Measurements from ENCODE around the gene CNTN4. TPM values are rescaled to one million over a fixed set of nuclear protein-coding genes. Genes with fewer than 3 reads are reported as not detected.

The CNTN4 gene
- polyA plus RNA-seq, 1 experiment = not detected

DNA sequence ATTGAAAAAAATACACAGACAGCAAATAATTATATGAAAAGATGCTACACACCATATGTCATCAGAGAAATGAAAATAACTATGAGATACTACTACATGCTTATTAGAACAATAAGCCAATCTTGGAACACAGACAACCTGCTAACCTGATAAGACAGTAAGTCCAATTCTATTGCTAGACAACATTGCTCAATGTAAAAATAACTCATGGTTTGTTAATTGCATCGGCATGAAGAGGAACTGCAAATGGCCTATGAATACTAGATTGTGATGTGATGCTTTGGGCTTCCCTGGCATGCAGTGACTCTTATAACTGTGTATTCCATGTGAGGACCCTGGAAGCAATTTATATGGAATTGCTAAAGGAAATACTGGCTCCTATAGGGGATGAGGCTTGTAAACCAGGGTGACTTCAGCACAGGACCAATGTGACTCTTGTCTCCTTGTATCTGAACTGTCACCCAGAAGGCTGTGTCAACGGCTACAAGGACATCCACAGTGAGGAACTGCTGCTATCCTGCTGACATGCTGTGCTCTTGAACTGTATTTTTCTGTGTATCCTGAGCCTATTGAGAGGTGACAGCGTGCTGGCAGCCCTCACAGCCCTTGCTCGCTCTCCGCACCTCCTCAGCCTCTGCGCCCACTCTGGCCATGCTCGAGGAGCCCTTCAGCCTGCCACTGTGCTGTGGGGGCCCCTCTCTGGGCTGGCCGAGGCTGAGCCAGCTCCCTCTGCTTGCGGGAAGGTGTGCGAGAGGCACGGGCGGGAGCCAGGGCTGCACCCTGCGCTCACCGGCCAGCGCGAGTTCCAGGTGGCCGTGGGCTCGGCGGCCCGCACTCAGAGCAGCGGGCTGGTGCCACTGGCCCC lies 385.7 kb downstream of the CNTN4 start:
- TF ChIP-seq, protein P1, sequence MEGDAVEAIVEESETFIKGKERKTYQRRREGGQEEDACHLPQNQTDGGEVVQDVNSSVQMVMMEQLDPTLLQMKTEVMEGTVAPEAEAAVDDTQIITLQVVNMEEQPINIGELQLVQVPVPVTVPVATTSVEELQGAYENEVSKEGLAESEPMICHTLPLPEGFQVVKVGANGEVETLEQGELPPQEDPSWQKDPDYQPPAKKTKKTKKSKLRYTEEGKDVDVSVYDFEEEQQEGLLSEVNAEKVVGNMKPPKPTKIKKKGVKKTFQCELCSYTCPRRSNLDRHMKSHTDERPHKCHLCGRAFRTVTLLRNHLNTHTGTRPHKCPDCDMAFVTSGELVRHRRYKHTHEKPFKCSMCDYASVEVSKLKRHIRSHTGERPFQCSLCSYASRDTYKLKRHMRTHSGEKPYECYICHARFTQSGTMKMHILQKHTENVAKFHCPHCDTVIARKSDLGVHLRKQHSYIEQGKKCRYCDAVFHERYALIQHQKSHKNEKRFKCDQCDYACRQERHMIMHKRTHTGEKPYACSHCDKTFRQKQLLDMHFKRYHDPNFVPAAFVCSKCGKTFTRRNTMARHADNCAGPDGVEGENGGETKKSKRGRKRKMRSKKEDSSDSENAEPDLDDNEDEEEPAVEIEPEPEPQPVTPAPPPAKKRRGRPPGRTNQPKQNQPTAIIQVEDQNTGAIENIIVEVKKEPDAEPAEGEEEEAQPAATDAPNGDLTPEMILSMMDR (IDR thresholded peaks at IDR 0.05; ENCODE audit: low read depth, low read length) = no peak
- Histone ChIP-seq H3K27me3 (ENCODE audit: control insufficient read depth, insufficient read depth, low read length) (no peaks in the 10 kb centered on the region), H3K4me3 (ENCODE audit: low read depth, low read length) (no peak overlapping the region), H3K27ac (ENCODE audit: low read depth, low read length) (no peak overlapping the region), H3K9me3 (ENCODE audit: control insufficient read depth, insufficient read depth, low read length) (peaks cover 29% of the 10 kb centered on the region)
- no peak for DNase-seq (ENCODE audit: low read depth, low spot score)
- ChIA-PET POLR2A (no interaction called here), CTCF (no interaction called here)

GRCh38 chr3:2485027-2485375 lies 386.3 kb downstream of the CNTN4 start:
- Histone ChIP-seq H3K4me3 (ENCODE audit: low read depth, low read length) (no peak overlapping the region), H3K27ac (ENCODE audit: low read depth, low read length) (no peak overlapping the region), H3K9me3 (ENCODE audit: control insufficient read depth, insufficient read depth, low read length) (peaks cover 27% of the 10 kb centered on the region), H3K27me3 (ENCODE audit: control insufficient read depth, insufficient read depth, low read length) (no peaks in the 10 kb centered on the region)
- TF ChIP-seq, protein P1 (IDR thresholded peaks at IDR 0.05; ENCODE audit: low read depth, low read length) = no peak
- ChIA-PET CTCF (no interaction called here), POLR2A (no interaction called here)
- DNase-seq (ENCODE audit: low read depth, low spot score) = no peak

GRCh38 chr3:2495746-2496145 lies 397.1 kb downstream of the CNTN4 start:
- H3K4me3 ChIP-seq (ENCODE audit: low read depth, low read length) = no peak overlapping the region
- TF ChIP-seq, protein P1 (IDR thresholded peaks at IDR 0.05; ENCODE audit: low read depth, low read length) = no peak
- no peak overlapping the region for H3K27ac ChIP-seq (ENCODE audit: low read depth, low read length)
- ChIA-PET CTCF (no interaction called here), POLR2A (no interaction called here)
- no peak for DNase-seq (ENCODE audit: low read depth, low spot score)
- peaks cover 9% of the 10 kb centered on the region for H3K9me3 ChIP-seq (ENCODE audit: control insufficient read depth, insufficient read depth, low read length)
- no peaks in the 10 kb centered on the region for H3K27me3 ChIP-seq (ENCODE audit: control insufficient read depth, insufficient read depth, low read length)

DNA sequence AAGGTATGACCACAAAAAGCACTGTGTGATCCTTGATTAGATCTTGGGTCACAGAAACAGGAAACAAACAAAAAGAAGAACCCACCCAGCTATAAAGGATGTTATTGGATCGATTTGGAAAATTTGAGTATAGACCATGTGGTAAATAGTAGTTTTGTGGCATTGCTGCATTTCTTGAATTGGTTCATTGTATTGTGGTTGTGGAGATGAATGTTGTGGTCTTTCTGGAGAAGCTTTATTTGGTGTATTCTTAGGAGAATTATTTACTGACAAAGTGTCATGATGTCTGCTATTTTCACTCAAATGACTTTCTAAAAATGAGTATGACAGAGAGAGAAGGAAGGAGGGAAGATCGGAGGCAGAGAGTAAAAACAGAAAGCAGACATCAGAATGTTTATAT lies 406.2 kb downstream of the CNTN4 start:
- no peak for DNase-seq (ENCODE audit: low read depth, low spot score)
- TF ChIP-seq, protein P1 (IDR thresholded peaks at IDR 0.05; ENCODE audit: low read depth, low read length) = no peak
- peaks cover 3% of the 10 kb centered on the region; the same call in 1 of the 2 replicates for H3K9me3 ChIP-seq (ENCODE audit: control insufficient read depth, insufficient read depth, low read length)
- POLR2A ChIA-PET = no interaction called here
- no peak overlapping the region for H3K4me3 ChIP-seq (ENCODE audit: low read depth, low read length)
- H3K27ac ChIP-seq (ENCODE audit: low read depth, low read length) = no peak overlapping the region
- H3K27me3 ChIP-seq (ENCODE audit: control insufficient read depth, insufficient read depth, low read length) = no peaks in the 10 kb centered on the region
- CTCF ChIA-PET = no interaction called here

- ChIA-PET POLR2A (no interaction called here), CTCF (no interaction called here)
- no peak overlapping the region for H3K4me3 ChIP-seq (ENCODE audit: low read depth, low read length)
- no peaks in the 10 kb centered on the region for H3K27me3 ChIP-seq (ENCODE audit: control insufficient read depth, insufficient read depth, low read length)
- no peak for DNase-seq (ENCODE audit: low read depth, low spot score)
- no peak overlapping the region for H3K27ac ChIP-seq (ENCODE audit: low read depth, low read length)
- peaks cover 10% of the 10 kb centered on the region for H3K9me3 ChIP-seq (ENCODE audit: control insufficient read depth, insufficient read depth, low read length)
- TF ChIP-seq, protein P1 (IDR thresholded peaks at IDR 0.05; ENCODE audit: low read depth, low read length) = no peak
Measured at GRCh38 chr3:2506776-2507175, 408.1 kb downstream of the CNTN4 start.
